GM18873 (cell line): ENCODE data around the gene DUOX1.
A peak's percentile ranks its signal among the peaks of the same experiment; 100 is the strongest.

Source experiments
- ATAC-seq: cut with Tn5 transposase; IDR thresholded peaks from one replicate; pipeline ENCODE4 v1.9.1; 2021; ENCODE audit warnings: mild to moderate bottlenecking, moderate library complexity, moderate number of reproducible peaks; ENCODE audit not compliant: unreplicated experiment, low FRiP score

The DUOX1 gene

DNA sequence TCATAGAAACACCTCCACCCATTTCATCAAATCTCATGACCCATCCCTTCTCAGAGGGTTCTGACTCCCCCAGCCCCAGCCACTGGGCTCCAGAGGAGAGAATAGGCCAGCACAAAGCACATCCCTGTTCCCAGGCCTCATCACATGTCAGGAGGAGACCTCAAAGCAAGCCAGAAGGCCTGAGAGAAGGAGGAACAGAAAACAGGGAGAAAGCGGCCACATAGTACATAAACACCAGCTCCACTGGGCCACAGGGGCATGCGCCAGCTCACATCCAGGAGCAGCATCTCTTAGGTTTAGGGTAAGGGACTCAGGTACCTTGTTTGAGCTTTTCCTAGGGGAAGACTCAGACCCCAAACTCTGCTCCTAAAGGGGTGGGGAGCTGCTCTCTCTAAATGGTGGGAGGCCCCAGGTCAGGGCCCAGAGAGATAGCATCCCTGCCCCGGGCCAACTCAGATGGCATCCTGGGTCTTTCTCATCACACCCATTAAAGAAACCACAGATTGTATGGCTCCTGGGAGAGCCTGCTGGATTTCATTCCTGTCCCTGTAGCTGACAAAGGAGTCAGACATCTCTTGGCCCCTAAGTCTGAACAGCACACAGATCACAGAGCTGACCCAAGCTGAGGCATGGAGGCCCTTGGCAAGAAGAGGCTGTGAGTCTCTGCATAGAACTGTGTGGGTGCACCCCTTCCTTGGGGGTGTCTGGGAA is 55.4 kb downstream of the DUOX1 start:
- ATAC-seq, result no peak

- no peak for ATAC-seq
Measured at GRCh38 chr15:45185903-45186770, 56.3 kb downstream of the DUOX1 start.

DNA sequence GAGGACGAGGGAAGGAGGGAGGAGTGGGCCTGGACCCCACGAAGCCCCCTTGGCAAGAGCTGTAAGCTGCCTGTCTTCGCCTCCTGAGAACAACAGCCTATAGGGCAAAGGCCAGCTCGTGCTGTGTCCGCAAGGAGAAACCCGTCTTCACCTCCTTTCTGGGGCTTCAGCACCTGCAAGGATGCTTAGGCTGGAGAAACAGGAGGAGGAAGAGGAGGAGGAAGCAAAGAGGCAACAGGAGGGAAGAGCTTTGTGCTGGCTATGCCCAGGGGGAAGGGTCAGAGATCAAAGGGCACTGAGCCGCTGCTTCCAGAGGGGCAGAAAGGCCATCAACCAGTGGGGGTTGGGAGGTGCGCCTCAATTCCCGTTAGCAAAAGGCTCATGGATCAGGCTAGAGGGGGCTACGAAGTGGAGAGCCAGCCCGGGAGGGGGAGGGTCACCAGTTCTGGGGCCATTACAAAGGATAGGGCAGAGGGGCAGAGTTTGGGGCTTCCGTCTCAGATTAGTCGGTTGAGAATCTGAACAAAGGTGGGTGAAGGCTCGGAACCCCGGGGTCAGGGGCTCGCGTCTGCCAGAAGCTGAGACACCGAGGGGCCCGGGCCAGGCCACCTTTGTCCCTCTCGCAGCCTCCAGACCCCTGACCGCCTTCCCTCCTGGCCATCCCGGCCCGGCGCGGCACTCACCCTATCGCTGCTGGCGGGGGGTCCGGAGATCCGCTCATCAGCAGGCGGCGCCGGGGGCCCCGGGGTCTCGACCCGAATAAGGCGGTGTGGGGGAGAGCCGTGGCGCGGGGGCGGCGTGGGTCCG is 57.2 kb downstream of the DUOX1 start:
- no peak for ATAC-seq

GRCh38 chr15:45187578-45187893 is 57.7 kb downstream of the DUOX1 start:
- ATAC-seq, result no peak

- no peak for ATAC-seq
Measured at GRCh38 chr15:45187894-45188830, 58.4 kb downstream of the DUOX1 start, which contains the start of gene SHF. TSS of gene SHF (minus strand) at chr15:45187966. CDS start at chr15:45187951, 15 bp downstream.

DNA sequence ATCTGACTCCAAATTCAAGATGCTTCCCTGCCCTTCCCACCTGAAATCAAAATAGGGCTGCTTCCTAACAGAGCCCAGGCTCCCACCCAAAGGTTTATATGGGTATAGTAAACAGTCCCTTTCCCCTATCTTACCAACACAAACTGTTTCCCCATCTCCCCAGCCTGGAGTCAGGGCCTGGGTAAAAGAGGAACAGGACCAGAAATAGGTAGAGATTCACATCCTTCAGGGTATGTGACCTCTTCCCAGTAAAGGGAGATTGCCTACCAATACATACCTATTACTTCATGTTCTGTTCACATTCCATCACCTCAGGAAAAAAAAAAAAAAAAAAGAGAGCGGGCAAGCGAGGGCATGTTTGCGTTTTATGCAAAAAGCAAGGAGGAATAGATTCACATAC is 67.7 kb downstream of the DUOX1 start:
- no peak for ATAC-seq

DNA sequence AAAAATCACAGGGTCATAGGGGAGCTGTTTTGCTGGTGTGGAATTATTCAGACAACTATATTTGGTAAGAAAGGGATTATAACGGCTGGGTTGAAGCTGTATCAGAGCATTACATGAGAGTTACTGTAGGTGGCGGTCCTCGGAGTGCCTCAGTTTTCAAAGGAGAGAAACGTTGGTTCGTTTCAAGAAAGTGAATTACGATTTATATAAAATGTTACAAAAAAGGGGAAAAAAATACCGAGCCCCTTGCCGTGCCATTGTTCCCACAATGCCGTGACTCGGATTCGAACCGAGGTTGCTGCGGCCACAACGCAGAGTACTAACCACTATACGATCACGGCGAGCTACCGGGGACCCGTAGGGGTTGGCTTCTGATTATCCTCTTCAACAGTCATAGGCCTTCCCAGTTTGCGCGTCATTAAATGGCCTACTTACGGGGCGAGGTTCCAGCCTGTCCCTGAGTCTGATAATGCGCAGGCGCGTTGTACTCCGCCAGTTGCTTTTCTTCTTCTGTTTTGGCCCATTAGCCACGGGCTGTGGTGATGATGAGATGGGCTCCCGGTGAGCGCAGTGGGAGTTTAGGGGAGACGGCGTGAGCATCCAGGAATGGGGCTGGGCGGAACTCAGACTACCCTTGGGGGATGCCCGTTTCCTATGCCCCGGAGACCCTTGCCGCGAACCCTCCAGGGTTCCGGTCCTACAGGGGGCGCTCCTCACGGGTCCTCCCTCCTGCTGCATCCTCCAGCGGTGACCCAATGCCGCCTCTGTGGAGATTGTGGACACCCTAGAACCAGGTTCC is 68.7 kb downstream of the DUOX1 start:
- ATAC-seq, result peak; percentile 55

DNA sequence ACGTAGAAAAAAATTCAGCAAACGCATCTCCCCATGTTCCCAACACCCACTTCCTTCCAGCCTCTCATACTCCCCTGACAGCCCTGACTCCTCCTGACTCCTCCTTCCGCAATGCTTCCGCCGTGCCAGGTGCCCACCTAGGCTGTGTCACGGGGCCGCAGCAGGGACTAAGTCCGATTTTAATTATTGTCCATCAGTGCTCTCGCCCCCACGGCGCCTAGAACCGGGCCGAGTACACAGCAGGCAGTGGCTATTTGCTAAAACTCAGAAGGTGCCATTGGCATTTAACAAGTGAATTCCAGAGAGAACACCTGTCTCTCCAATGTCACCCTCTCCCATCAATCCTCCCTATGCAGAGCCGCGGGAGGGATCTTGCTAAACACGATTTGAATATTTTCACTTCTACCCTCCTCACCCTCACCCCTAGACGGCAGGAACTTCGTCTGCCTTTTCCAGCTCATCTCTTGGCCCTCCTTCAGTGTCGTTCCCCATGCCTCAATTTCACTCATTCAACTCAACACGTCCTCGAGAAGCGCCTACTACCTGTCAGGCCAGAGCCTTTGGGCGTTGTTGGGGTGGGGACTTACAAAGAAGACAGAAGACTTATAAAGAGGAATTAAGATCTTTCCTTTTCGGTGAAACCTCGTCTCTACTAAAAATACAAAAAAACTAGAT is 69.5 kb downstream of the DUOX1 start:
- ATAC-seq, result peak; percentile 5

DNA sequence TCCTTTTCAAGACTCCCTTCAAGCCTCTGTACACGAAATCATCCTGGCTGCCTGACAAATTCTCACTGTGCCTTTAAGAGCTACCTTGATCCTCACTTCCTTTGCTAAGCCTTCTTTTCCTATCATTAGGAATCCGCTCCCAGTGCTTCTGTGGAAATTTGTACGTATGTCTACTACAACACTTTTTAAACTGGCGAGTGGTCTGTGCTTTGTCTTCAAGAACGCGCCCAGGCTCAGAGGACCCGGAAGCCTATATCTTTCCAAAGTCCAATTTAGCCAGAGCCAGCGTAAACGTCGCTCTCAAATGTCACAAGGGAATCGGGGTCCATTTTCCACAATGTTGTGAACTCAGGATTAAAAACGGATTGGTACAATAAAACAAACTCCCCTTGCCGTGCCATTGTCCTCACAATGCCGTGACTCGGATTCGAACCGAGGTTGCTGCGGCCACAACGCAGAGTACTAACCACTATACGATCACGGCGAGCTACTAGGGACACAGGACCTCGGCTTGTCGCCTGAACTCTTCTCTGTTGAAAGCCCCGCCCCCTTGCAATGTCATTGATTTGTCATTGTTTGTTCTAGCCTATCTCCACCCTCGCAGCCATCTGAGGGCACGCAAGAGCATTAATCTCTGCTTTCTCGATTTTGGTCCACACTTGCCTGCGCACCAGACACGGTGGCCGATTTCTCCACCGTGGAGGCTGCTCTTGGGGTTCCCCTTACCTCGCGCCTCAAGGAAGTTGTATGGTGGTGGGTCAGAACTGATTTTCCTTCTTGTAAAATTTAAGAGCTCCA is 70.4 kb downstream of the DUOX1 start:
- peak; percentile 51 for ATAC-seq

DNA sequence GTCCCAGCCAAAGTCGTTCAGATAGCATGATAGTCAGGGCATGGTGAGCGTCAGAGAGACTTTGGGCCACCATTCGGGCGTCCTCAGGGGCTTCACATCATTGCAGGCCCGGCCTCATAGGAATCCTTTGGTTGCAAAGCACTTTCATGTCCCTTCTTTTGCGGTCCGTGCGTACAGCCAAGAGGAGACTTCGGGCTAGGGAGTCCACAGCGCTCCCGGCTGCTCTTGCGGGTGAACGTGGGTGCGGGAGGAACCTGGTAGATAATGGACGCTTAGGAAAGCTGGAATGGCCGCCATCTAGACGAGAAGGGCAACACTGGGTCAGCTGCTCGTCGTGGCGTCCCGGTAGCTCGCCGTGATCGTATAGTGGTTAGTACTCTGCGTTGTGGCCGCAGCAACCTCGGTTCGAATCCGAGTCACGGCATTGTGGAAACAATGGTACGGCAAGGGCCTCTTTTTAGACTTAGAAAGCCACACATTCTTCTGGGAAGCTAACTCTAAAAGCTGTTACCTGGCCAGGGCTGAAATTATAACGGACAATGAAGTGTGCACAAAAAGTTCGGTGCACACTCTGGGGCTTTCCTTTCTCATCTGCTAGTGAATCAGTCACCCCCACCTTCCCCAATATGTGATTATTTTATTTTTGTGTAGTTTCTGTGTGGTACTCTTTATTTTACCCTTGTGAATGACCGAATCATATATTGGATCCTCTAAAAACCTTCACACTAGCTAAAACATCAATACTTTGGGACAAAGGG is 71.2 kb downstream of the DUOX1 start:
- no peak for ATAC-seq

DNA sequence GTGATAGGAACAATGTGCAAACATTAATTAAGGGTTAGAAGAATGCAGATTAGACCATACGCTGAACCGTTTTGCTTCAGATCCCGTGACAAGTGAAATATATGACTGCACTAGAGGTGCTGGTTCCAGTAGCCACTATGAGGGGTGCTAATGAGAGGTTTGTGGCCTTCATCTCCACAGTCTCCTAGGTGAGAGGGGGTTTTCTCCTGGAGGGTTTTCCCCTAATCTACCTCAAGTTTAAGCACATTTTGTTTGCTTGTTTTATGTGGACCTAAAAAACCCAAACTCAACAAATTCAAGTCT is 71.7 kb downstream of the DUOX1 start:
- no peak for ATAC-seq

GRCh38 chr15:45201869-45202268 is 72.1 kb downstream of the DUOX1 start:
- no peak for ATAC-seq

- ATAC-seq, result no peak
Measured at GRCh38 chr15:45203182-45203581, 73.4 kb downstream of the DUOX1 start.

- no peak for ATAC-seq
Measured at GRCh38 chr15:45205192-45205591, 75.4 kb downstream of the DUOX1 start.

DNA sequence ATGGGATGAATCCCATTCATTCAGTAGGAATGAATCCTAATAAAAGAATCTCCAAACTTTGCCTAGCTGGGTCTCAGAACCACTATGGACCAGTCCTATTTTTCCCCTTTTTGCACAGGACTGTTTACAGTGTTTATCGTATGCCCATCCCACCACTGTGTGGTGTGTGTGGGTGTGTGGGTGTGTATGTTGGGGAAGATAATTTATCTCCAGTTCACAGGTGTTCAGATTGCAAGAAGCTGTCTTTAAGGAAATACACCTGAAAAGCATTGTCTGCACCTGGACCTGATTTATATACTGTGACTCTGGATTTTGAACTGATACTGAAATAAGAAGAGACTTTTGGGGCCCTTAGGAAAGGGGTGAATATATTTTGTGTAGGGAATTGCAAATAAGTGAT is 82.7 kb downstream of the DUOX1 start:
- ATAC-seq, result no peak
